SU-DHL-6 (cell line): ENCODE measurements around the gene APOBR.

Experiments used
- CTCF ChIP-seq: fragments of 200-600 bp; sonication (generic); IDR thresholded peaks from one replicate; pipeline ENCODE4 v1.5.1; 2017; ENCODE audit warnings: antibody characterized with exemption, mild to moderate bottlenecking, low read length, moderate library complexity; ENCODE audit not compliant: insufficient read depth, poor library complexity, severe bottlenecking
- EZH2phosphoT487 ChIP-seq: fragments of 200-600 bp; sonication (generic), shearing (Covaris generic); conservative IDR thresholded peaks from 2 replicates; pipeline ENCODE4 v1.6.1; 2018; ENCODE audit warnings: mild to moderate bottlenecking, antibody characterized with exemption, low read length, moderate library complexity, mixed read lengths

GRCh38 chr16:28544998-28545397 is 50.6 kb downstream of the APOBR start:
- TF ChIP-seq CTCF (no peak), EZH2phosphoT487 (no peak)
